ENCODE measurements around the gene HCCS. TPM values are rescaled to one million over a fixed set of nuclear protein-coding genes. Genes with fewer than 3 reads are reported as not detected.

The HCCS gene
- polyA plus RNA-seq (2013, experiment 1 of 2), result 35.5 TPM
- 34.3 TPM for polyA plus RNA-seq (2013, experiment 2 of 2)

GRCh38 chrX:11111037-11111851 is at the start of gene HCCS:
TSS of gene HCCS (plus strand) at chrX:11111332. CDS start at chrX:11112061, 729 bp downstream.
- DNase-seq, result peak; percentile 90
- Histone ChIP-seq H3K9me3 (ENCODE audit: control insufficient read depth, low read length) (no peaks in the 10 kb centered on the region), H4K8ac (ENCODE audit: low read length) (peak within 1 kb of the TSS; percentile 7), H2BK5ac (ENCODE audit: low read depth, low read length, poor library complexity, severe bottlenecking) (no peak within 1 kb of the TSS), H3K36me3 (ENCODE audit: control insufficient read depth in 1 of 2, insufficient read depth in 2 of 2, low read depth in 1 of 2, low read length in 2 of 2) (peaks cover 4 to 34% of the 10 kb centered on the region in 2 experiments), H3K79me1 (replicated peaks; ENCODE audit: low read length, poor library complexity, severe bottlenecking) (peaks cover 3% of the 10 kb centered on the region), H3K4me2 (ENCODE audit: low read length, poor library complexity, severe bottlenecking) (peak within 1 kb of the TSS; percentile 58), H3K27ac (ENCODE audit: low read length, poor library complexity, severe bottlenecking) (peak within 1 kb of the TSS; percentile 12), H2AK5ac (ENCODE audit: low read length, severe bottlenecking) (no peak within 1 kb of the TSS), H2AFZ (ENCODE audit: low read depth, low read length) (peak within 1 kb of the TSS; percentile 61), H2BK120ac (ENCODE audit: low read depth, low read length) (no peak within 1 kb of the TSS), H2BK12ac (ENCODE audit: low read length in 2 of 2) (no peak within 1 kb of the TSS), H3K9ac (ENCODE audit: low read length) (peak within 1 kb of the TSS; percentile 97), H3K4me3 (ENCODE audit: insufficient read depth in 1 of 2, low read depth in 1 of 2, low read length in 2 of 2) (peak within 1 kb of the TSS; percentile 86 to 90), H2BK15ac (ENCODE audit: low read depth, poor library complexity, severe bottlenecking) (no peak within 1 kb of the TSS), H4K91ac (ENCODE audit: low read length) (no peak within 1 kb of the TSS), H3K14ac (ENCODE audit: low read length in 2 of 2) (peak within 1 kb of the TSS in 1 of 2 experiments; percentile 86), H3K4ac (ENCODE audit: low read depth in 1 of 2, low read length in 2 of 2) (peak within 1 kb of the TSS in 1 of 2 experiments; percentile 68), H3K4me1 (ENCODE audit: control insufficient read depth, insufficient read depth, low read depth, low read length) (peaks cover 5% of the 10 kb centered on the region), H3K27me3 (ENCODE audit: control insufficient read depth in 1 of 2, insufficient read depth in 1 of 2, low read length in 2 of 2) (no peaks in the 10 kb centered on the region), H3K23ac (ENCODE audit: low read length in 2 of 2) (peak within 1 kb of the TSS in 1 of 2 experiments; percentile 72), H3K18ac (ENCODE audit: low read depth in 1 of 2, low read length in 2 of 2) (peak within 1 kb of the TSS; percentile 52 to 90)
- WGBS, result under 1% methylated on average over 32 of the region's 58 CpGs

- Histone ChIP-seq H2AFZ (ENCODE audit: low read depth, low read length) (no peak overlapping the region), H3K23ac (ENCODE audit: low read length in 2 of 2) (no peak overlapping the region), H2BK5ac (ENCODE audit: low read depth, low read length, poor library complexity, severe bottlenecking) (no peak overlapping the region), H2BK15ac (ENCODE audit: low read depth, poor library complexity, severe bottlenecking) (no peak overlapping the region), H2AK5ac (ENCODE audit: low read length, severe bottlenecking) (peak overlapping the region; percentile 27), H3K27ac (ENCODE audit: low read length, poor library complexity, severe bottlenecking) (peak overlapping the region; percentile 71), H3K27me3 (ENCODE audit: control insufficient read depth in 1 of 2, insufficient read depth in 1 of 2, low read length in 2 of 2) (no peaks in the 10 kb centered on the region), H3K4me2 (ENCODE audit: low read length, poor library complexity, severe bottlenecking) (no peak overlapping the region), H3K36me3 (ENCODE audit: control insufficient read depth in 1 of 2, insufficient read depth in 2 of 2, low read depth in 1 of 2, low read length in 2 of 2) (no peaks in the 10 kb centered on the region), H3K4me3 (ENCODE audit: insufficient read depth in 1 of 2, low read depth in 1 of 2, low read length in 2 of 2) (peak overlapping the region in 1 of 2 experiments; percentile 36), H2BK120ac (ENCODE audit: low read depth, low read length) (no peak overlapping the region), H2BK12ac (ENCODE audit: low read length in 2 of 2) (no peak overlapping the region), H3K14ac (ENCODE audit: low read length in 2 of 2) (no peak overlapping the region), H3K18ac (ENCODE audit: low read depth in 1 of 2, low read length in 2 of 2) (no peak overlapping the region), H4K8ac (ENCODE audit: low read length) (no peak overlapping the region), H3K79me1 (replicated peaks; ENCODE audit: low read length, poor library complexity, severe bottlenecking) (no peaks in the 10 kb centered on the region), H3K4me1 (ENCODE audit: control insufficient read depth, insufficient read depth, low read depth, low read length) (peaks cover 2% of the 10 kb centered on the region), H4K91ac (ENCODE audit: low read length) (no peak overlapping the region), H3K4ac (ENCODE audit: low read depth in 1 of 2, low read length in 2 of 2) (no peak overlapping the region), H3K9me3 (ENCODE audit: control insufficient read depth, low read length) (no peaks in the 10 kb centered on the region), H3K9ac (ENCODE audit: low read length) (no peak overlapping the region)
- WGBS, result 90% methylated on average over 4 of the region's 5 CpGs
- DNase-seq, result no peak
These were observed 46.9 kb upstream of the HCCS start for GRCh38 chrX:11064276-11064675.

GRCh38 chrX:11064851-11065600 is 46.1 kb upstream of the HCCS start:
- Histone ChIP-seq H3K4me3 (ENCODE audit: insufficient read depth in 1 of 2, low read depth in 1 of 2, low read length in 2 of 2) (peak overlapping the region in 1 of 2 experiments; percentile 36), H2BK15ac (ENCODE audit: low read depth, poor library complexity, severe bottlenecking) (no peak overlapping the region), H2BK5ac (ENCODE audit: low read depth, low read length, poor library complexity, severe bottlenecking) (peak overlapping the region; percentile 44), H3K27me3 (ENCODE audit: control insufficient read depth in 1 of 2, insufficient read depth in 1 of 2, low read length in 2 of 2) (no peaks in the 10 kb centered on the region), H3K36me3 (ENCODE audit: control insufficient read depth in 1 of 2, insufficient read depth in 2 of 2, low read depth in 1 of 2, low read length in 2 of 2) (no peaks in the 10 kb centered on the region), H2BK120ac (ENCODE audit: low read depth, low read length) (no peak overlapping the region), H3K4me1 (ENCODE audit: control insufficient read depth, insufficient read depth, low read depth, low read length) (peaks cover 2% of the 10 kb centered on the region), H3K79me1 (replicated peaks; ENCODE audit: low read length, poor library complexity, severe bottlenecking) (no peaks in the 10 kb centered on the region), H3K14ac (ENCODE audit: low read length in 2 of 2) (no peak overlapping the region), H3K9ac (ENCODE audit: low read length) (peak overlapping the region; percentile 79), H3K23ac (ENCODE audit: low read length in 2 of 2) (no peak overlapping the region), H3K4me2 (ENCODE audit: low read length, poor library complexity, severe bottlenecking) (no peak overlapping the region), H2AK5ac (ENCODE audit: low read length, severe bottlenecking) (no peak overlapping the region), H3K18ac (ENCODE audit: low read depth in 1 of 2, low read length in 2 of 2) (no peak overlapping the region), H4K8ac (ENCODE audit: low read length) (no peak overlapping the region), H3K27ac (ENCODE audit: low read length, poor library complexity, severe bottlenecking) (peak overlapping the region; percentile 92), H3K9me3 (ENCODE audit: control insufficient read depth, low read length) (no peaks in the 10 kb centered on the region), H3K4ac (ENCODE audit: low read depth in 1 of 2, low read length in 2 of 2) (no peak overlapping the region), H4K91ac (ENCODE audit: low read length) (no peak overlapping the region), H2AFZ (ENCODE audit: low read depth, low read length) (no peak overlapping the region), H2BK12ac (ENCODE audit: low read length in 2 of 2) (no peak overlapping the region)
- DNase-seq, result peak; percentile 3
- 88% methylated on average over 7 of the region's 8 CpGs for WGBS

GRCh38 chrX:11066812-11067211 is 44.3 kb upstream of the HCCS start:
- Histone ChIP-seq H4K8ac (ENCODE audit: low read length) (no peak overlapping the region), H2BK15ac (ENCODE audit: low read depth, poor library complexity, severe bottlenecking) (no peak overlapping the region), H3K18ac (ENCODE audit: low read depth in 1 of 2, low read length in 2 of 2) (no peak overlapping the region), H4K91ac (ENCODE audit: low read length) (no peak overlapping the region), H3K23ac (ENCODE audit: low read length in 2 of 2) (no peak overlapping the region), H3K79me1 (replicated peaks; ENCODE audit: low read length, poor library complexity, severe bottlenecking) (no peaks in the 10 kb centered on the region), H3K4me1 (ENCODE audit: control insufficient read depth, insufficient read depth, low read depth, low read length) (peaks cover 2% of the 10 kb centered on the region), H3K9me3 (ENCODE audit: control insufficient read depth, low read length) (no peaks in the 10 kb centered on the region), H2BK120ac (ENCODE audit: low read depth, low read length) (no peak overlapping the region), H3K27me3 (ENCODE audit: control insufficient read depth in 1 of 2, insufficient read depth in 1 of 2, low read length in 2 of 2) (no peaks in the 10 kb centered on the region), H3K4ac (ENCODE audit: low read depth in 1 of 2, low read length in 2 of 2) (no peak overlapping the region), H3K4me3 (ENCODE audit: insufficient read depth in 1 of 2, low read depth in 1 of 2, low read length in 2 of 2) (no peak overlapping the region), H3K14ac (ENCODE audit: low read length in 2 of 2) (no peak overlapping the region), H3K9ac (ENCODE audit: low read length) (no peak overlapping the region), H2BK5ac (ENCODE audit: low read depth, low read length, poor library complexity, severe bottlenecking) (no peak overlapping the region), H3K36me3 (ENCODE audit: control insufficient read depth in 1 of 2, insufficient read depth in 2 of 2, low read depth in 1 of 2, low read length in 2 of 2) (no peaks in the 10 kb centered on the region), H2BK12ac (ENCODE audit: low read length in 2 of 2) (no peak overlapping the region), H3K4me2 (ENCODE audit: low read length, poor library complexity, severe bottlenecking) (no peak overlapping the region), H2AFZ (ENCODE audit: low read depth, low read length) (no peak overlapping the region), H2AK5ac (ENCODE audit: low read length, severe bottlenecking) (no peak overlapping the region), H3K27ac (ENCODE audit: low read length, poor library complexity, severe bottlenecking) (no peak overlapping the region)
- no peak for DNase-seq
- 100% methylated on average over 2 of the region's 2 CpGs for WGBS

Data from mesenchymal stem cell (in vitro differentiated cells and primary cell).